ENCODE measurements around the gene TMEM38A.

Gene TMEM38A, protein sequence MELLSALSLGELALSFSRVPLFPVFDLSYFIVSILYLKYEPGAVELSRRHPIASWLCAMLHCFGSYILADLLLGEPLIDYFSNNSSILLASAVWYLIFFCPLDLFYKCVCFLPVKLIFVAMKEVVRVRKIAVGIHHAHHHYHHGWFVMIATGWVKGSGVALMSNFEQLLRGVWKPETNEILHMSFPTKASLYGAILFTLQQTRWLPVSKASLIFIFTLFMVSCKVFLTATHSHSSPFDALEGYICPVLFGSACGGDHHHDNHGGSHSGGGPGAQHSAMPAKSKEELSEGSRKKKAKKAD

DNA sequence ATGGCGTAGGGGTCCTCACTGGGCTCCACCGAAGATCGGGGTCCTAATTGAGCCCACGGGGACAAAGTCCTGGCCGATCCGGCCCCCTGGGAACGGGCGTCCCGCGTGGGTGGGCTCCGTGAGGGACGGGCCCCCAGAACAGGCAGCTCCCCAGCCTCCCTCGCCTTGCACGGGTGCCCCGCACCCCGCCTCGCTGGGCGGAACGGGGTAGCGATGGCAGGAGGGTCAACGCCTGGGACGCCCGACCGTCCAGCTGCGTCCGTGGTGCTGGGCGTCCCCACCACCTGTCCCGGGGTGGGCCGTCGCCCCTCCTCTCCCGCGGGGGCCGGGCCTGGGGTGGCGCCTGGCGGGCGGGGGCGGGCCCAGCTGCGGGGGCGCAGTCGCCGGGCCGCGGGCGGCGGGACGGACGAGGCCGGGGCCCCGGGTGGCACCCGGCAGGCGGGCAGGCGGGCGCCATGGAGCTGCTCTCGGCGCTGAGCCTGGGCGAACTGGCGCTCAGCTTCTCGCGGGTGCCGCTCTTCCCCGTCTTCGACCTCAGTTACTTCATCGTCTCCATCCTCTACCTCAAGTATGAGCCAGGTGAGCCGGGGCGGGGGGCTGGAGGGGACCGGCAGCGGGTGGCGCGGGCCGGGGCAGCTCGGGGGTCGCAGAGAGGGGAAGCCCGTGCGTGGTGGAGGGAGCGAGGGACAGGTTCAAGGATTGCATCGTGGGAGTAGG, at the start of gene TMEM38A:
TSS of gene TMEM38A (plus strand) at position 377 of the 717 bp plus-strand sequence. CDS start at position 456, 79 bp downstream.
- DNase-seq: peak in 1 of 2 experiments; percentile 63

DNA sequence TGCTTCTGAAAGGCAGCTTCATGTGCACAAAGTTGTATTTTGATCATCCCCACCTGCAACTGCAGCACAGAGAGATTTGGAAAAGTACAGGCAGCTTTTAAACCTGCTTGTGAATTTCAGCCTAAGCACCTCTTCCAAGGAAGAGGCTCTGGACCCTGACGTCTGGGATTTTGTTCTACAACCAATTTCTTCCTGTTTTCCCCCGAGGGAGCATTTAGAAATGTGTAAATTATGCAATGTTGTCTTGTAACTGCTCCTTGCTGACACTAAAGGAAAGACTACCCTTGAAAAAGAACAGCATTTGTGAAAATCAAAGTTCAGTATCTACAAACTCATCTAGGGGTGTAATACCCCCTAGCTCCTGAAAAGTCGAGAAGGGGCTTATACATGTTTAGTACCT, 48.3 kb upstream of the TMEM38A start:
- no peak for DNase-seq

DNA sequence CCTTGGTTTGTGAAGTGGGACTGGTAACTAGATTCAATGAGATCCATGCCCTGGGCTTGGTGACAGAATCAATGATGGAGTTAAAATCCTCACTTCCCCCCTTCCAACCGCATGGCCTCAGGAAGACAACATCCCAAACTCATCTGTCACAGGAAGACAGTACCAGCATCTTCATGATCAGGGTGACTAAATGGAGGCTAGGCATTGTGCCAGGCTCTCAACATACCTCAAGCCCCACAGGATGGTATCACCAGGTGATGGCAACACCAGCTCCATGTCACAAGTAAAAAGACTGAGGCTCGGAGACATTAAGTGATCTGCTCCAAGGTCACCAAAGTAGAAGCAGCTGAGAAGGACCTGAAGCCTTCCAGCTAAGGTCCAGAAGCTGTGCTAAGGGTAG, 47.1 kb upstream of the TMEM38A start:
- DNase-seq: no peak

DNA sequence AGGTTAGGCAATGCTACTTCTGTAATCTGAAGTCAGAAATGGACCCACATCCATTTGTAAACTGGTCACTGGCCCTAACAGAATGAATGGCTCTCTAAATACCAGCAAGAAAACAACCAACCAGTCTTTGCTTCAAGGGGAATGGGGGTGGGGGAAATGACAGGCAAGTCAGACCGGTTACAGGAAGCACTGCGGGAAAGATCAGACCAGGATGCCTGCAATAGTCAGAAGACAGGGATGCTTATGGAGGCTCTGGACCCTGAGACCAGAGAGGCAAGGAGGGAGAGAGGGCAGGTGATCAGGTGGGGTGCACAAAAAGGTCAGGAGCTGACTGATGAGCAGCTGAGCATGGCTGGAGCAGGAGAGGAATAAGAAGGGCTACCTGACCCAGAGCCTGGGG, 46.0 kb upstream of the TMEM38A start:
- no peak for DNase-seq

DNA sequence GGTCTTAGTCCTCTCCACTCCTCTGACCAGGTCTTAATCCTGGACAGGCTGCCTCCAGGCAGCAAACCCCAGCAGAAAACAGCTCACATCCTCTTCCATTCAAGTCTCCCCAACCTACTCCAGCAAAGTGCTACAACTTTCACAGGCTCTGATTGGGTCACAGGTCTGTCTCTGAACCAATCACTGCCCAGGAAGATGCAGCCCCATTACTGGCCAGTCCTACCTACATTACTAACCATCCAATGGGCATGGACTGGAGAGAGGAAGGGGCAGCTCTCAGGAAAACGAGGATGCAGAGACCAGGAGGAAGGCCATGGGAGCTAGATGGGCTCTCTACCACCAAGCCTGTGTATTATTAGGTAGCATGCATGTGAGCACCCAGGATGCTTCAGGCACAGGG, 45.1 kb upstream of the TMEM38A start:
- DNase-seq: no peak

DNA sequence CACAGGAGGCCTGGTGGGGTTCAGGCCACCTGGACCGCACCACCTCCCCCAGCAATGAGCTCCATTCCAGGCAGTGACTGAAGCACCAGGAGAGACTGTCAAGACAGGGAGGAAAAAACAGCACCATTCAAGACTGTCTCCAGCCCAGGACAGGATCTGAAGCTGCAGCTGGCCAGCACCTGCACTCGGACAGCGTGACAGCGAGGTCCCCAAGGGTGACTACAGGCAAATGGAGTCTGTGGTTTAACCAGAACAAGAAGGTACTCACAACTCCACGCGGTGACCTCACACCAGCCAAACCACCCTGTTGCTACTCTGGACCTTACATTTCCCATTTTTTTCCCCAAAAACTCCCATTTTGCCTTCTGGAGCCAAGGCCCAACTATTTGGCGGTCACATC, 42.7 kb upstream of the TMEM38A start:
- no peak for DNase-seq

DNA sequence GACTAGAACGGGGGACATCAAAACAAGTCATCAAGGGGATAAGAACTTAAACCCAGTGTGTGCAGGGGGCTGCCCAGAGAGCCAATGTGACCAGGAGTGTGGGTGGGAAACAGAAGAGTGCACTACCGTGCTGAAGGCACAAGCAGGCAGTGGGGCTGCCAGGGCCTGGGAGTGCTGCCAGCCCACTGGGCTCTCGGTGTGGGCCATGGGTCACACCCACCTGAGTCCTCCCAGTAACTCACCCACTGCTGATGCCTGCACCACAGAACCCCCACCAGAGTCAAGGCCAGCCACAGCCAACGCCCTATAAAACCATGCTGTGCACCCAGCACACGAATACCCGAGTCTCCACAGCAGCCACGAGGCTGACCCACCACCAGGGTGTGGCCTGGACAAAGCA, 41.5 kb upstream of the TMEM38A start:
- DNase-seq: no peak

DNA sequence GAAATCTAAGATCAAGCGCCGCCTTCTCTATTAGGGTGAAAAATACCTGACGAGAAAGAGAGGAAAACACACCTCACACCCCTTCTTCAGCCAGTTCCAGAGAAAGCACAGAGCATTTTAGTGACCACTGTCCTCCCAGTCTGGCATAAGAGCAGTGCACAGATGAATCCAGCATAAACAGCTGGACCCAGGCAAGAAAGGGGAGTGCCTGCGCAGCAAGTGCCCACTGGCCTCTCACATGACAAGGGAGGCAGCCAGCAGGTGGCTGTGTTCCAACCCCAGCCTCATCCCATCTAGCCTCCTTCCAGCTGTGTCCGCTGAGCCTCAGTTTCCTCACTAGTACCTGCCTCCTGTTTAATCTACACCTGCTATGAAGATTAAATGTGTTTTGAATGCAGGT, 40.9 kb upstream of the TMEM38A start:
- DNase-seq: no peak

DNA sequence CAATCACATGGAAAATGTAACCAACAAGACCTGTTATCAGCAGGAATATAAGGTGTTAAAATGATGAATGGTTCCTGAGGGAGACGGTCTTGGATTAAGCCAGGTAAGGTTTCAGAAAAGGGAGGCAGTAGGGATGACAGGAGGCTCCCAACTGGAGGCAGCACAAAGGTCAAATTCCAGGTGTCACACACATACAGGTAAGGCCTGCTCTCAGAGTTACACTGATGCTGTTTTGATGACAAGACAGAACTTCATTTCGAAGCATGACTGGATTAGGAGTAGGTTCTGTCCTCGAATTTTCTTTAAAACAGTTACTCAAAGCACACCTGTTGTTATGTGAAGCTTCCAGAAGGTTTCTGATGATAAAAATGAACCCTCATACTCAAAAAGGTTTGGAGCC, 40.4 kb upstream of the TMEM38A start:
- DNase-seq: no peak

DNA sequence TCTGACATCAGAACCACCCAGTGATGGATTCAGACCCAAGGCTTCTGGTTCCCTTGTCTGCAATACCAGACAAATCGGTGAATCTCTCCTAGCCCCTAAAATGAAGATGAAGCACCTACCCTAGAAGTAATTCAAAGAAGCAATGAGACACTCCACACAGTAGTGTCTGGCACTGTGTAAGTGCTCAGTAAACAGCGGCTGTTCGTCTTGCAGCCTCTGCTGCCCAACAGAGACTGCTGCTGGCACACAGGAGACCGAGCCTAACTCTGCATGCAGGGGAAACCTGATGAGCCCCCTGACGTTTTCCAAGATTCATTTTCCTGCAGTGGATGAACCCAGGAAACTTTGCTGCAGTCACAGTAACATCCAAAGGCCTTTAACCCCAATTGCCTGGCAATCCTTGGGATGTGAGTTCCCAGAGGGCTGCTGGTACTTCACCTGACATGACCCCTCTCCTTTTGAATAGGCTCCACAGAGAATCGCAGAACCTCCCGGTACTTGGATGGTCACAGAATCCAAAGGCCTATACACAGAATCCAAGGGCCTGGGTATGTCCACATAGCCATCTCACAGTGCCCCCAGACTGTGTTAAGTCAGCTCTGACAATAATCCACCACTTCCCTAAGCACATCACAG, 39.7 kb upstream of the TMEM38A start:
- DNase-seq: no peak

DNA sequence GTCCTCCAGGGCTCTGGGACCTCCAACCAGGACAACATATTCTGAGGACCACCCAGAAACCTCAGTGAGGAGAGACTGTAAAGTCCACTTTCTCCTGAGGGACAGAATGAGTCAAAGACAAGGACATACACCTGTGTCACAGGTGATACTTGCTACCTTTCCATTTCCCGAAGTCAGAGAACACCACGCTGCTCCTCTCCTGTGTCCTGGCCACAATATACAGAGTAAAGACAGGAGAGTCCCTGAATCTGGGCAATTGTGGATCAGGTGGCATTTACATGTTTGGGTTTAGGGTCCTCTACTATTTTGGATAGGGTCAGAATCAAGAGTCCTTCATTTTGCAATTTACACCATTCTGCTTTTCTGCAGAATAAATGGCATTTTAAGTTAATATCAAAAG, 37.9 kb upstream of the TMEM38A start:
- no peak for DNase-seq

DNA sequence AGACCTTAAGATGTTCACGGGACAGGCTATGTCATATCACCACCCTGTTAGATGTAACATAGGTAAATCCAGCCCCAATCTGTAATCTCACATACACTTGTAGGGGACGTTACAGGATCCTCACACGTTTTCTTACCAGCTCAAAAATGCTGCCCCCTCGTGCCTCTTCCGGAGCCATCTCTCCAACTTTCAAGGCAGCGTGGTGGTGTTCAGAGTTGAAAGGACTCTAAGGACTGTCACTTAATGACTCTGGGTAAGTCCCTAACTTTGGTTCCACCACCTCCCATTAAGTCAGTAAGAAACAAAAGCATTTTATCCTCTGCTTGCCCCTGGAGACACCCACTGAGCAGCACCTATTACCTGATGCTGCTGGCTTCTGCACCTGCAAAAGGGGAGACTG, 37.4 kb upstream of the TMEM38A start:
- DNase-seq: no peak

DNA sequence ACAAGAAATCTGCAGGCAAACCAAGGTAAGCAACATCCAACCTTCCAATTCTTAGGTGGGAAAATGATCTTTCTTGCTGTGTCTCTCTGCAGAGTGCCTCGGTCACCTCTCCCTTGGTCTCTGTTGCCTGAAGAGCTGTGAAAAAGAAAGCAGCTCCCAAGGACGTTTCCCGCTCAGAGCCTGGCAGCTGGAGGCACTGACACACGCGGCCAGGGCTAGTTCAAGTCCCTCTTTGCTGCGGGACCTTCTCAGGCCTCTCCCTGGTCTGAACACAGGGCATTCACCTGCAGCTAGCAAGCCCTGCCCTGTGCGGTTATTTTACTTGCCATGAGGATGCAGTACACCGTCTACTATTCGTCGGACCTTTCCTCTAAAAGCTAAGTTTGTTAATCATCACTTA, 36.7 kb upstream of the TMEM38A start:
- DNase-seq: no peak

DNA sequence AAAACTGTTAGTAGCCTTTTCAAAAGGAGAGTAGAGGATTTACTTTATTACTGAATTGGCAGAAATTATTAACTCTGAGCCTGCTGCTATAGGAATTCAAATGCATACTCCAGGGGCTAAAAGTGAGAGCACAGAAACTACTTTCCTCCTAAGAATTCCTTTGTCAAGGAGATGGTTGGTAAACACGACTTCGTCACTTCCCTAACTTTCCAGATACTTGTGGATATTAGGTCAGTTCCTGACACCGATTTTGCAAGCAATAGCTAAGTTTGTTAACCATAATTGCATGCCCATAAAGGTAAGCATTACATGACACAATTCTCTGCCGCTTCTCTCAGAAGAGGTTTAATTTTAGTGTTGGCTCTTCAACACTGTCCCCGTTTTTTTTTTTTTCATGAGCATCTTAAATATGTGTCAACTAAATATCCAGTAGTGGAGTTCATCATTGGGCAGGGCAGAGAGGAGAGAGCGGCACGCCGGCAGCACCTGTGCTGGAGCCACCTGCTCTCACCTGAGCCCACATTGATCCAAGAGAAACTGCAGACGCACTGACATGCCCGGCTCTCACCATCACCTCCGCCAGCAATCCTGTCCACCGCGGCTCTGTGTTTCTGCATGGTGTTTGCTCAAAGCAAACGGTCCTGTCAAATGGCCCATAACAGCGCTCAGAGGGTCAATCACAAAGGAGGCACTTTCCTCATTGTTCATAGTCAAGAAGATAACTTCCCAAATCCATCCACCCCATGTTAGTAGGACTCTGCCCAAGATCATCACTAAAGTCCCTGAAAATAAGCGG, 35.6 kb upstream of the TMEM38A start:
- DNase-seq: no peak

DNA sequence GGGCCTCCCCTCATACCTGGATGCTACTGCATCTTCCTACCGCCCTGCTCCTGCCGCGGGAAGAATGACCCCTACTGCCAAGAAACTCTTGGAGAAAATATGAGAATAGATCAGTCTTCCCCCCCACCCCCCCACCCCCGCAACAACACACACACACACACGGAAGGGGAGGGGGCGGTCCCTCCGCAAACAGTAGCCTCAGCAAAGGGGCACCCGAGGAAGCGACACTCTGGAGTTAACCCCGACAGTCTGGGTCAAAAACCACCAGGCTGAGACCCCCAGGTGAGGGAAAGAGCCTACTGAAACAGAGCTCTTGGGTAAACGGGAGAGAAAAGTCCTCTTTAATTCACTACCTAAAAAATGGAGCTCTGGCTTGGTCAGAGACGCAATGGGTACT, 34.1 kb upstream of the TMEM38A start:
- no peak for DNase-seq

DNA sequence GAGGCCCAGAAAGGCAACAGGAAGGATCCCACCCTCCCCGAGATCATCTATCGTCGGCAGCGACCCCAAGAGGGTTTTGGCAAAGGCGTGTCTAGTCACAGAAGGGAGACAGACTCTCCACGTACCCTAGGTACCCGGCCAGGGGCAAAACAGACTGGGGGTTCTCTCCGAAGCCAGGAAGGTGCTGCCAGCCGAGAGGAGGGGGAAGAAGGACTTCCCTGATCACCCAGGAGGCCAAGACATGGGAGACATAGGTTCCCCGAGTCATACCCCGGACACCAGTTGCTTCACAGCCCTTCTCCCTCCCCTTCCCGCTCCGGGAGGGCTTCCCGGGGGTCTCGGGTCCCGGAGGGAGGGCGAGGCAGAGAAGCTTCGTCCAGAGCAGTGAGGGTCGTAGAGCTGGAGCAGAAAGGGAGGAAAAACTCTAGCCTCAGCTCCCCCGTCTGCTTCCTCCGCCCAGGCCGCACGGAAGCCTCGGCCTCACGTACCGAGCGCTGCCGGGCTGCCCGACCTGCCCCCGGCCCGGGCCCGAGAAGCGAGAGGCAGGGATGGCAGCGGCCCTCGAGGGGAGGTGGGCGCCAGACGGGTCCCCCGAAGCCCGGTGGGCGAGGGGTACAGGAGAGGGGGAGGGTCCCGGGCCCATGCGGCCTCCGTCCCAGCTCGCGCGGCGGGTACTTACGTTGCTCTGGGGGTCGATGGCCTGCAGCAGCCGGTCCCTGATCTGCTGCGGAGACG, 33.6 kb upstream of the TMEM38A start:
- peak in 1 of 2 experiments; percentile 39 for DNase-seq

DNA sequence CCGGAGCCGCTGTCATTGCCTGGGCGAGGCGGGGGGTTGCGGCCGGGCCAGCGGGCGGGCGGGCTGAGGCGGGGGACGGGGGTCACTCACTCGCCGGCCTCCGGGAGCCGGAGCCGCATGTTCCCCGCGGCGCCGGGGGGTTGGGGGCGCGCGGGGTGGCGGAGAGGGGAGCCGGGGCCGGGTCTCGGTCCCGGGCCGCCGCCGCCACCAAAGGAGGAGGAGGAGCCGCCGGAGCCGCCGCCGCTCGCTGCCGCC, 33.1 kb upstream of the TMEM38A start:
- no peak for DNase-seq

DNA sequence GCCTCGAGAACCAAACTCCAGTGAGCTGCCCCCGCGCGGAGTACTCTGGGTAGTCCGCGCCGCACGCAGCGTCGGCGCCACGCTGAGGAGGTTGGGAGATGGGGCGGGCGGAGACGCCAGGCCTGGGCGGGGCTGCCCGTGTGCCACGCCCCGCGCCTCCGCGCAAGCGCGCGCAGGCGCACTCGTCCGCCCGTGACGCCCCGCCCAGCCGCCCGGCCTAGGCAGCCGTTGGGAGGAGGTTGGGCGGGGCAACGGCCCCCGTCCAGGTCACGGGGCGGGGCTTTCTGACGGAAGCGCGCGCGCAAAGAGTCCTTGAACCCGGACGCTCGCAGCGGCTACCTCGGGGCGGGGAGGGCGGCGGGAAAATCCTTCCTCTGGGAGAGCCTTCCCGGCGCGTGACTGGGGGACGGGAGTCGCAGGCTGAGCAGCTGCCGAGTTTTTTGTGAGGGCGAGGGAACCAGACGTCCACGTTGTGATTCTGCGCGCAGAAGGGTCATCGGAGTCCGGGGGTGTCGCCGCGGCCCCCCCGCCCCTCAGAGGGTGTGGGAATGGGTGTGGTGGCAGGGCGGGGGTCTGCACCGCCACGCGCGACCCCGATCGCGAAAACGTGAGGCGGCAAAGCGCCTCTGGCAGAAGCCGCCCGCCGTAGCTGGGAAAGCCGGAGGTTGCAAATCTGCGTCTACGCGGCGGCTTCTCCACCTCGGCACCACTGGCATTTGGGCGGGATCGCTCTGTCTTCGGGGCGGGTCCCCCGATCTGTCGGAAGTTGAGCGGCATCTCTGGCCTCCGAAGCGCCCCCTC, 32.6 kb upstream of the TMEM38A start, which contains the start of gene MED26:
TSS of gene MED26 (minus strand) at position 22 of the 801 bp plus-strand sequence. CDS start 261 bp downstream, outside the sequence.
- DNase-seq: peak; percentile 97 to 98

DNA sequence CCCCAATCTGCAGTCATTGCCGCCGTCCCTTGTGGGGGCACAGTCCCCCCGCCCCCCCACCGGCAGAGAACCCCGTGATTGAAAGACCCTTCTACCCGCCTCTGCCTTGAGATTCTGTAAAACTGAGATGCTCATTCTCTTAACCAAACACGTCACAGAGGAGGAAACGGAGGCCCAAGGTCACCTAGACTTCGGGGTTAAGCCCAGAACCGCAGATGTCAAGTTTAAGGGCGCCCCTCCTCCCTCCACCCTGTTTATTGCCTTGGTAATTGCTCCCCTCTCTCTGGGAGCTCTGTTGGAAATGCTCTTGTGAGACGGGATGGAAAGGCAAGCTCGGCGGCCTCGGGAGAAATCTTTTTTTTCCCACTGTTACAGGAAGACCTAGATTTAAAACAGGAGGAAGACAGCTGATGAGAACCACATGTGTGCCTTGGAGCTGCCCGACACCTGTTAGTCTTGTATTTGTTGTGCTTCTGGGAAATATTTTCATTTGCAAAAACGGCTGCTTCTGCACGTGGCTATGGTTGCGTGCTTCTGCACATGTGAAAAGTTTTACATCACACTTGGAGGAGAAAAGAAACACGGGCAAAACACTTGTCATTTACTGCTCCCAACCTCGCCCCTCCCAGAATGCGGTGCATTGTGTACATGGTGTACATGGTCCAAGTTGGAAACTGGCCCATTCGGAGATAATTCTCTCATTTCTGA, 31.8 kb upstream of the TMEM38A start:
- peak; percentile 27 to 44 for DNase-seq

DNA sequence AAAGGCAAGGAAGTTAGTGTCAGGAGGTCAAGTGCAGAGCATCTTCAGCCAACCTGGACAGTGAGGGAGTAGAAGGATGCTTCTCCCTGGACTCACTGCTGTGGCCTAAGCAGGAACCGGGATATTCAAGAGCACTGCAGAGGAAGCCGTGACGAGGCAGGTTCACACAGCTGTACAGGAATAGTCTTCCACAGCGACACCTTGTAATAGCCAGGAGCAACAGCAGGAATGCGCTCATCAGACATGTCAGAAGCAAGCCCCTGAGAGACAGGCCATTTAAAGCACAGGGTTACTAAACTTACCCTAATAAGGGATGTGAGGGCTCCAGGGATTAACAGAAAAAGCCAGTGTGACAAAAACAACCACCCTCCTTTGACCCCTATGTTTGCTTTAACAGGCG, 29.5 kb upstream of the TMEM38A start:
- no peak for DNase-seq

DNA sequence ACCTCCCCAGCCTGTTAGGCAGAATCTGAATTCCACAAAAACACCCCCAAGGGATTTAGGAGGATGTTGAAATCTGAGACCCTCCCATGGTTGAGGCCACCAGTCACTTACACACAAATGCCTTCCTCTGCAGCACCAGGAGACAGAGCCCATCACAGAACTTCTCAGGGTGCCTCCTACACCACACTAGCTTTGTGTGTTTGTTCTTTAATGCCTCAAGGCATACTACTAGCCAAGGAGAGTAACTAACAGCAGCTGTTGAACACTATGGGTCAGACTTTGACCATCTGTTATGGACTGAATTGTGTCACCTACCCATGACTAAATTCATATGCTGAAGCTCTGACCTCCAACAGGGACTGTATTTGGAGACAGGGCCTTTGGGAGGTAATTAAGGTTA, 23.4 kb upstream of the TMEM38A start:
- DNase-seq: peak in 1 of 2 experiments; percentile 21
